NCI-H2107 treated with DMSO at 0.1 percent for 48 hours (cell line): Measurements from ENCODE around the gene CR1L.
A peak's percentile ranks its signal among the peaks of the same experiment; 100 is the strongest.
"Not testable (repeated sequence)": the region's sequence is repeated elsewhere in the genome, so short reads cannot be mapped to it uniquely, and the experiment has no call there.

Source experiments
- DNase-seq: peaks from one replicate; lab custom pipeline; 2025; ENCODE audit not compliant: unreplicated experiment; lab: John Stamatoyannopoulos, UW

CR1L gene

DNA sequence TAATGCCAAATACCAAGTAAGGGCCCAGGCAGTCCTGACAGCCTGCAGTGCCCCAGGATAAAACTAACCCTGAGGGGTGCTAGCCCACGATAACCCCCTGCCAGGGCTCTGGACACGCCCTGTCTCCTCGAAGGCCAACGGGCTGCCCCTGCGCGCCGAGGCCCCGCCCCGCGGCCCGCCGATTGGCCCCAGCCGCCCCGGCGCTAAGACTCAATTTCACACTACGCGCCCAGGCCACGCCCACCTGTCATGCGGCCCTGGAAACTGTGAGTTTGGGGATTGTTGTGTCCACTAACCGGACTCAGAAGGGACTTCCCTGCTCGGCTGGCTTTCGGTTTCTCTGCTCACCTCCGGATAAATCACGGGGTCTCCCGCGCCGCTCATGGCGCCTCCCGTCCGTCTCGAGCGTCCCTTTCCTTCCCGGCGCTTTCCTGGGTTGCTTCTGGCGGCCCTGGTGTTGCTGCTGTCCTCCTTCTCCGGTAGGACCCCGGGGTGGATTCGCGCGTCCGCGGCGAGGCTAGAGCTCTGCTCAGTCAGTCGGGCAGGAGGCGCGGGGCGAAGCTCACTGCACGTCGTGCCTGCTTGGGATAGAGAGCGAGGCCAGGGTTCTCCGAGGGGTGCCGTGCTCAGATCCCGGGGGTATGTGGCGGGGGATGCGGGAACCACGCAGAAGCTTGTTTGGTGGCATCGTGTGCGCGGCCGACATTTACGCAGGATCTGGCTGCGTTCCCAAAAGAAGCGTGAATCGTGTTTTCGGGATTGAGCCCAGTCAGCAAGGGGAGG lies at the start of gene CR1L:
Gene CR1L, plus strand, starts transcription at position 282 of the 783 bp plus-strand sequence. Its CDS starts 101 bp downstream, at position 383.
- peak; percentile 30 for DNase-seq

GRCh38 chr1:207603777-207604176 lies 41.2 kb upstream of the CR1L start:
- no peak for DNase-seq

DNA sequence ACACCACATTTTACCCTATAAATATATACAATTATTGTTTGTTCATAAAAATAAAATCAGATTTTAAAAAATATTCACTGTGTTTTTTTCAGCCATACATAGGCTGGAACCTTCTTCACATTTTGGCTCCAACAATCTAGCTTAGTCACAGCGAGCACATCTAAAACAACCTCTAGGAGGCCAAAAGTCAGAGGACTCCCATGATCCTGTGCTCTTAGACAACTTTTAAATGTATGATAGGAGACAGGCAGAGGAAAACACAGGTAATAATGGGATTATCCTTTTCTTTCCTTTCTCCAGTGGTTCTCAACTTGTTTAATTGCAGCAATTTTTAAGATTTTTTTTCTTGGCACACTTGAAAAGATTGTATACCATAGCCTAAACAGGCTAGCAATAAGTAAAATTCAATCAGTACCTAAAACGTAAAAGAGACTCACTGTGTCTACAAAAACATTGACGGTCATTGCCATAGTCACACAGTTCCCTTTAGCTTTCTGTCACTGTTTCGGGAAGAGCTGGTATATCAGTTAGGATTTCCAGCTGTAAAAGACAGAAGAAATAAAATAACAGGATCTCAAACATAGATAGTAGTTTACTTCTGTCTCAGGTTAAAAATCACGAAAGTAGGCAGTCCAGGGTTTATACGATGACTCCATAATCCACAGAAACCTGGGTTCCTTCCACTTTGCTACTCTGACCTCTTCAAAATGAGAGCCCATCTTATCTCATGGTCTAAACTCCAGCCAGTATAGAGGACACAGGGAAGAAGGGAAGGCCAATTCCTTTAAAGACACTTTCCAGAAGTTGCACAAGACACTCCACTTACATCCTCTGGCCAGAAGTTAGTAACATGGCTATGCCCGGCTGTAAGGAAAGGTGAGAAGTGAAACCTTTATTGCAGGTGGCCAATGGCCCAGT lies 39.2 kb upstream of the CR1L start:
- no peak for DNase-seq

- DNase-seq, result no peak
These were observed 38.6 kb upstream of the CR1L start for GRCh38 chr1:207606362-207606755.

- DNase-seq, result no peak
These were observed 32.2 kb upstream of the CR1L start for GRCh38 chr1:207612762-207613161.

- DNase-seq, result peak; percentile 41
These were observed 24.9 kb upstream of the CR1L start for GRCh38 chr1:207619871-207620542.

- no peak for DNase-seq
These were observed 24.4 kb upstream of the CR1L start for GRCh38 chr1:207620543-207620893.

GRCh38 chr1:207625504-207626071 lies 19.3 kb upstream of the CR1L start:
- DNase-seq, result not testable (repeated sequence)

DNA sequence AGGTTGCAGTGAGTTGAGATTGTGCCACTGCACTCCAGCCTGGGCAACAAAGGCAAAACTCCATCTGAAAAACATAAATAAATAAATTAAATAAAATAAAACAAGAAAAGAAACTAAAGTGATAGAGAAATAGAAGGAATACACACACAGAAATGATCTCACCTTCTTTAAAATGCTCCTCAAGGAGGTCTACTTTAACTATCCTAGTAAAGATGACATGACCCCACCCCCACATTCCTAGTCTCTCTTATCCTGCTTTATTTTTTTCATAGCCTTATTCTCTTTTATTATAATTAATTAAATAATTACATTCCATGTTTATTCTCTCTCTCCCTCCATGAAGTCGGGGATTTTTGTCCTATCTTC lies 18.0 kb upstream of the CR1L start:
- no peak for DNase-seq

- no peak for DNase-seq
These were observed 17.4 kb upstream of the CR1L start for GRCh38 chr1:207627496-207627895.

DNA sequence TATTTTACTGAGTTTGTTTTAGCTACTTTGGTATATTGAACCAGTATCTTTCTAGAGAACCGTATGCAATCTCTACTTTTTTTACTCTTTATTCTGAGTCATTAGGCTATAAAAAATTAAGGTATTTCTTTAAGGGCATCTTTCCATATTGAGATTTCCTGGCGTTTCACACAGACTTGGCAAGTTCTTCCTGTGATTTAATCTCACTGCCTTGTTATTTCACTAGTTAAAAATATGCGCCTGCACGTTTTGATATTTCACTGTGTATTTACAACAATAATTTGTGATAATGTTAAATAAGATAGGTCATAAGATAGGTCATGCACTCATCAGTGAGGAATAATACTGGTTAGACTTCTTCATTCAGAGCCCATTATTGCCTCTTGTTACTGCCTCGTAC lies 16.2 kb upstream of the CR1L start:
- no peak for DNase-seq

- no peak for DNase-seq
These were observed 13.8 kb upstream of the CR1L start for GRCh38 chr1:207631137-207631536.

DNA sequence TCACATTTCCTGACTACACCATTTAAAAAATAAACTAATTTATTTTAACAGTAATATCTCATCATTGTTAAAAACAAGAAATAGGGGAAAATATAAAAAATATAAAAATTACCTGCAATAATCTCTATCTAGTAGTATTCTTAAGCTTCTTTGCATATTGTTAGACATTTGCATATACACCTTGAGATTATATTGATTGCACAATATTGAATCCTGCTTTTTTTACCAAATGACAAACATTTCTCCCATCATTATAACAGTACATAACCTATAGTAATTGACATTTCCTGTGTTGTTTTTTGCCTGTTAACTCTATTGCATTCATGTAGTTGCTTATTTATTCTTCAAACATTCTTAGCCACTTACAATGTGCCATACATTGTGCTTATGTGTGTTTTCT lies 11.7 kb upstream of the CR1L start:
- DNase-seq, result no peak

DNA sequence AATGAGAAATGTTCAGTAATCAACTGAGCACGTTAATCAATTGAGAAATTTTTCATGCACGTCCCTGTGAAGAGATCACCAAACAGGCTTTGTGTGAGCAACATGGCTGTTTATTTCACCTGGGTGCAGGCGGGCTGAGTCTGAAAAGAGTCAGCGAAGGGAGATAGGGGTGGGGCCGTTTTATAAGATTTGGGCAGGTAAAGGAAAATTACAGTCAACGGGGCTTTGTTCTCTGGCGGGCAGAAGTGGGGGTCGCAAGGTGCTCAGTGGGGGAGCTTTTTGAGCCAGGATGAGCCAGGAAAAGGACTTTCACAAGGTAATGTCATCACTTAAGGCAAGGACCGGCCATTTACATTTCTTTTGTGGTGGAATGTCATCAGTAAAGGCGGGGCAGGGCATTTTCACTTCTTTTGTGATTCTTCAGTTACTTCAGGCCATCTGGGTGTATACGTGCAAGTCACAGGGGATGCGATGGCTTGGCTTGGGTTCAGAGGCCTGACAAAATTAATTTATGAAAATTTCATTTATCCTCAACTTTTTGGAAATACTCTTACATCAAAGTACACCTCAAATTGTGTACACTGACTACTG lies 11.1 kb upstream of the CR1L start:
- DNase-seq, result not testable (repeated sequence)

DNA sequence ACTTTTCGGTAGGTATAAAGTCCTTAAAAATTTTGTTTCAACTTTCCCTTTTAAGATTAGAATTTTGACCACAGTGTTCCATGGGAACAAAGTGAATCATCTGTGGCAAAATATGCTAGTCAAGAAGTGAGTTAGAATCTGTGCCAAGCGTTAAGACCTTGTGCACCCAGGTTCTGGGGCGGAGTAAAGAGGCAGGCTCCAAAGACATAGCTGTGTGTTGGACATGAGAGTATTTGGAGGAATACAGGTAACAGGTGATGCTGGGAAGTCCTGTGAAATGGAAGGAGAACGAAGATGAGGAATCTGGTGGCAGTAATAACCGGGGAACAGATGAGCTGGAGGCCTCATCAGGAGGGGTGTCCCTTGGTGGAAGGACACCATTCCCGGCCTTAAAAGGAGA lies 10.6 kb upstream of the CR1L start:
- DNase-seq, result not testable (repeated sequence)

DNA sequence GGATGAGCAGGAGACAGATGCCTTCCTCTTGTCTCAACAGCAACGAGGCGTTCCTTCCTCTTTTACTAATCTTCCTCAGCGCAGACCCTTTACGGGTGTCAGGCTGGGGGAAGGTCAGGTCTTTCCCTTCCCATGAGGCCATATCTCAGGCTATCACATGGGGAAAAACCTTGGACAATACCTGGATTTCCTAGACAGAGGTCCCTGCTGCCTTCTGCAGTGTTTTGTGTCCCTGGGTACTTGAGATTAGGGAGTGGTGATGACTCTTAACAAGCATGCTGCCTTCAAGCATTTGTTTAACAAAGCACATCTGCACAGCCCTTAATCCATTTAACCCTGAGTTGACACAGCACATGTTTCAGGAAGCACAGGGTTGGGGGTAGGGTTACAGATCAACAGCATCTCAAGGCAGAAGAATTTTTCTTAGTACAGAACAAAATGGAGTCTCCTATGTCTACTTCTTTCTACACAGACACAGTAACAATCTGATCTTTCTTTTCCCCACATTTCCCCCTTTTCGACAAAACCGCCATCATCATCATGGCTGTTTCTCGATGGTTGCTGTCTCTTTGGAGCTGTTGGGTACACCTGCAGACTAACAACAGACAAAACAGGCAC lies 9.3 kb upstream of the CR1L start:
- not testable (repeated sequence) for DNase-seq

- not testable (repeated sequence) for DNase-seq
These were observed 6.3 kb upstream of the CR1L start for GRCh38 chr1:207638487-207639145.

- not testable (repeated sequence) for DNase-seq
These were observed 5.6 kb upstream of the CR1L start for GRCh38 chr1:207639362-207639761.

DNA sequence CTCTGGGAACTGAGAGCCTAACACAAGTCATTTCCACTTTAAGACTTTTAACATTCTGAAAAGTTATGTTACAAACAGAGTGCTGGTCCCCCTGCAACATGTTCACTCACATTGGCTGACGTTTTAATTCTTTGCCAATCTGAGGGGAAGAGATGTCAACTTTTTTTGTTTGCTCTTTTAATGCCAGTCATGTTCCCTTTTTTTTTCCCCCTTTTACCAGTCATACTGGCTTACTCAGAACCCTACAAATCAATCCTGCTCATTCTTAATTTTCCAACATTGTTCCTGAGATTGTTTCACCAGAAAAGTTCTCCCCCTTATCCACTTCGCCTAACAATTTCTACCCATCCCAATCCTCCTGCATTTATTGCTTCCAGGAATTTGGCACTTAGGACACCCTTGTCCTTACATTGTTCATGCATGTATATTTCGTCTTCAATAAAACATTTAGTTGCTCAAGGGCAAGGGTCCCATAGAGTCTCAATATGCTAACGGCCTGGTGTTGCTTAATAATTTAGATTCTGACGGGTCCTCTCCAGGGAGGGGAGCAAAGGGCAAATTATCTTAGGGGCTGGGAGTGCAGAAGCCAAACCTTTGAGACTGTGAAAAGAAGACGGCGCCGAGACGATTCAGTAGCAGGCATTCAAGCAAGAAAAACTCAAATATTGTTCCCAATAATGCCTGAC lies 624 bp upstream of the CR1L start:
- DNase-seq, result no peak
